Fibroblast of the conjunctiva (primary cell): ENCODE data around the gene CCDC134.
"Not testable (repeated sequence)": the region's sequence is repeated elsewhere in the genome, so short reads cannot be mapped to it uniquely, and the experiment has no call there.

Experiments
- DNase-seq: peaks from one replicate; pipeline ENCODE4 v3.0.0-alpha.2; 2010; ENCODE audit warnings: low read depth

The CCDC134 gene

GRCh38 chr22:41844513-41844912 is 44.0 kb downstream of the CCDC134 start:
- DNase-seq, result no peak

GRCh38 chr22:41845380-41846267 is 45.1 kb downstream of the CCDC134 start:
- no peak for DNase-seq

- no peak for DNase-seq
These were observed 45.9 kb downstream of the CCDC134 start for GRCh38 chr22:41846268-41846987.

- DNase-seq, result no peak
These were observed 46.8 kb downstream of the CCDC134 start for GRCh38 chr22:41847300-41847699.

- peak; percentile 20 for DNase-seq
These were observed 48.0 kb downstream of the CCDC134 start for GRCh38 chr22:41848468-41848867.

GRCh38 chr22:41856469-41856868 is 56.0 kb downstream of the CCDC134 start:
- DNase-seq, result no peak

GRCh38 chr22:41857155-41857859 is 56.8 kb downstream of the CCDC134 start:
- peak; percentile 35 for DNase-seq

- no peak for DNase-seq
These were observed 57.4 kb downstream of the CCDC134 start for GRCh38 chr22:41857860-41858199.

- DNase-seq, result no peak
These were observed 61.7 kb downstream of the CCDC134 start for GRCh38 chr22:41862160-41862529.

- DNase-seq, result no peak
These were observed 62.2 kb downstream of the CCDC134 start for GRCh38 chr22:41862530-41863266.

- DNase-seq, result no peak
These were observed 63.0 kb downstream of the CCDC134 start for GRCh38 chr22:41863472-41863871.

GRCh38 chr22:41868556-41868955 is 68.1 kb downstream of the CCDC134 start:
- no peak for DNase-seq

GRCh38 chr22:41870081-41870480 is 69.6 kb downstream of the CCDC134 start:
- not testable (repeated sequence) for DNase-seq

- no peak for DNase-seq
These were observed 70.3 kb downstream of the CCDC134 start for GRCh38 chr22:41870786-41871185.

- no peak for DNase-seq
These were observed 72.9 kb downstream of the CCDC134 start for GRCh38 chr22:41873391-41873790.

GRCh38 chr22:41874090-41874489 is 73.6 kb downstream of the CCDC134 start:
- no peak for DNase-seq

- no peak for DNase-seq
These were observed 75.2 kb downstream of the CCDC134 start for GRCh38 chr22:41875531-41876270.
